HG03025 (cell line): Measurements from ENCODE around the gene PKIG.
"Not testable (repeated sequence)": the region's sequence is repeated elsewhere in the genome, so short reads cannot be mapped to it uniquely, and the experiment has no call there.

ENCODE experiments used
- ATAC-seq: cut with Tn5 transposase; IDR thresholded peaks from one replicate; pipeline ENCODE4 v1.9.1; 2021; ENCODE audit warnings: mild to moderate bottlenecking, moderate library complexity; ENCODE audit not compliant: unreplicated experiment, low FRiP score

The PKIG gene

GRCh38 chr20:44582311-44583025 lies at the start of gene PKIG:
PKIG (plus strand) TSS chr20:44582579; CDS start chr20:44614557, 31,978 bp downstream.
- ATAC-seq, result no peak

- ATAC-seq, result no peak
Observed at GRCh38 chr20:44532981-44533331, 49.4 kb upstream of the PKIG start.

GRCh38 chr20:44533928-44534327 lies 48.5 kb upstream of the PKIG start:
- no peak for ATAC-seq

- no peak for ATAC-seq
Observed at GRCh38 chr20:44536175-44536574, 46.2 kb upstream of the PKIG start.

DNA sequence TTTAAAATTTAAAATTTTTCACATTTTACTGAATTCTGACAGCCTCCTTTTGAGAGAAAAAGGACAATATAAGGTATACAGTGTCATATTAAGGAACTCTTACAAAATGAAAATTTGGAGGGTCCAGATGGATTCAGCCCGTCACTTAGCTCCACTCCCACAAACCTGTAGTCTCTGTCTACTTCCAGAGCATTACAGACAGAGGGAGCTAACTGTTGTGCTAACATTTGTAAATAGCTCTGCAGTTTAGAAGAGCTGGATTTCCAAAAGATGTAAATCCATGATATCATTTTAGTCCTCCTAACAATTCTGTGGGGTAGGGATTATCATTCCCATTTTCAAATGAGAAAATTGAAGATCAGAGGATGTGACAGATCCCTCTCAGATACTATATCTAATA lies 44.4 kb upstream of the PKIG start:
- no peak for ATAC-seq

- ATAC-seq, result no peak
Observed at GRCh38 chr20:44540834-44541233, 41.5 kb upstream of the PKIG start.

- no peak for ATAC-seq
Observed at GRCh38 chr20:44541992-44542391, 40.4 kb upstream of the PKIG start.

GRCh38 chr20:44542890-44543289 lies 39.5 kb upstream of the PKIG start:
- no peak for ATAC-seq

- ATAC-seq, result no peak
Observed at GRCh38 chr20:44543358-44543757, 39.0 kb upstream of the PKIG start.

DNA sequence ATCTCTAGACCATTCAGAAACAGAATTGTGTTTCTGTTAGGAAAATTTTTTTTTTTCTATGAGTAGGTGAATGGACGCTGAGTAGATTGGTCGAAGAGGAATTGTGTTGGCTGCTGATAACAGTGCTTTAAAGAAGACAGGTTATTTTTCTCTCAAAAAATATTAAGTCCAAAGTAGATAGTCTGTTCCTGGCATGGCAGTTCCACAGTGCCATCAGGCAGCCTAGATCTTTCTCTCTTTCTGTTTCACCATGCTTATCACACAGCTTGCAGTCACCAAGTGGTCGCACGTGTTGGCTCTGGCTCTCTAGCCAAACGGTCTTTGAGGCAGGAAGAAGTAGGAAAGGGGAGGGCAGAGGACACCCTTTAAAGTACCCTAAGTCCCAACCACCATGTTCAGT lies 38.1 kb upstream of the PKIG start:
- no peak for ATAC-seq

- no peak for ATAC-seq
Observed at GRCh38 chr20:44547419-44547818, 35.0 kb upstream of the PKIG start.

DNA sequence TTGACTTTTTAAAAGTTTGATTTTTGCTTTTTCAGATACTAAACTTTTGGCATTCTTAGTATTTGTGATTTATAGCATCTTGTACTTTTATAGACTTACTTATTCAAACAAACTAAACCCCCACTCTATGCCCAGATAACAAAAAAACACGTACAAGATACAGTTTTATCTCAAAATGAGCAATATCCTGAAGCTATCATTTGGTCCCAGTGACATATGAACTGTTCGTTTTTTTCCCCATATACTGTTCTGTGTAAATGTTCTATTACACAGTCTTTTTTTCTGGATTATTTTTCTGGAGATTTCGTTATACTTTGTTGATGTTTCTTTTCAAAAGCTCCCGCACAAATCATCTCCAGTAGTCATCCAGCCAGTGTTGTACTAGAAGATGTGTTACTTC lies 33.3 kb upstream of the PKIG start:
- no peak for ATAC-seq

- no peak for ATAC-seq
Observed at GRCh38 chr20:44552050-44552449, 30.3 kb upstream of the PKIG start.

- no peak for ATAC-seq
Observed at GRCh38 chr20:44552568-44552949, 29.8 kb upstream of the PKIG start.

DNA sequence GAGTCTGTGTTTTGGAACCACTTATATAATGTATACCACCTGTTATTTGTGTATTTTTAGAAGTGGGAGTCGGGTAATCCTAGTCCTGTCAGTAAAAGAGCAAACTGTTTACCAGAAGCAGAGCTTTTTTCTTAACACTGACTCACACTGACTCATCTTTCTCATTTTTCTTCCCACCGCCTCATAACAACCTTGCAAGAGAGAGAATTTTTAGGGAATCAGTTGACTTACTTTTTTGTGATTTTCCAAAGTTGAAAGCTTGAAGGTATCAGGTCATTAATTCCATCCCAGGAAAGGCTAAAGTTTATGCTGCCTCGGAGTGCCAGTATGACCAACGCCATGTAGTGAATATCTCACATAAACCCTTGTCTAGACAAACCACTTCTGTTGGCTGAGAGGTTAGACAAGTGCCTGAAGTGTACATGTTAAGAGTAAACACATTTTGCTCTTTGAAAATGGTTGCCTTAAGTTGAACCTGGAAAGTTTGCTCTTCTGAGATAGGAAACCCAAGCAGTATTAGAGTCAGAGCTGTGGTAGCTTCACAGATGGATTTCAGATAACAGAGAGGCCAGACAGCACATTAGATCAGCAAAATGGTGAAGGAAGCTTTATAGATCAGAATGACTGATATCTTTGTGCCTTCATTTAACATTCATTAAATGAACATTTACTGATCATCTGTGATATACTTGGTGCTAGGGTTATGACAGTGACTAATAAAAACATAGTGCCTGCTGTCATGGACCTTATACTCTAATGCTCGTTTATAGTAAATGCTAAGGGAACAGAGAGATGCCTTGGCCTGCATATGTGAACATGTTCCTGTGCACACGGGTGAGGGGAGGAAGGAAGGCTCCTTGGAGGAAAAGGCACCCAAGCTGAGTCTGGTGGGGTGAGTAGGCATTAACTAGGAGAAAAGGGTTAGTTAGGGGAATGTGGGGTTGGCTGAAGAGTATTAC lies 29.1 kb upstream of the PKIG start:
- ATAC-seq, result no peak

DNA sequence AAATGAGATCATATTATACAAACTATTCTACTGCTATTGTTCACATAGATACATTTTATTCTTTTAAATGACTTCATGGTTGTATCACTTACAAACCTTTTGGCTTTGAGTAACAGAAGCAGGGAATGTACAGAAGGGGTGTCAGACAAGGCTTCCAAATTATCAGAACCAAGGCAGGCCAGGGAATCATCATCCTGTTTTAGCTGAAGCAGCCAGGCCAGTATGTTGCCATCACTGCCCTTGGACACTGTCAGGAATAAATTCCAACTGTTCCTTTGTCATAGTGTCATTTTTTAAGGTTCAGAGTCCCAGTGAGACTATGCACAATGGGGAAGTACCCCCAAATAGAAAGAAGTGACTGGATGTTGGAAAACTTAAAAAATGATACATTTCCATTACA lies 23.1 kb upstream of the PKIG start:
- ATAC-seq, result no peak

DNA sequence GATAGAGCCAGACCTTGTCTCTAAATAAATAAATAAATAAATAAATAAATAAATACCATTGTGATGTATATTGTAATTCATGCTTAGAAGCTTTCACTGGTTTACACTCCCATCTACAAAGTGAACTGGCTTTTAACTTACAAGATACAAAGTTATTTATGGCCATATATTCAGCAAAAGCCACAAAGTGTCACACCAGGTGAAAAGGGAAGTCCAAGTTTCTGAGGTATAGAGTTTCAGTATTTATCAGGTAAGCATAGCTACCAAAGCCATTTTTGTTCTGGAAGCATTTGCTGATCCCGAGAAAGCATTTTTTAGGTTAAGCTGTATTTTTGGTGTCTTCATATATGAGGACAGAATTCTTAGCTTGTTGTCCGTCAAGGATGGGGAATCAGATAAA lies 22.1 kb upstream of the PKIG start:
- no peak for ATAC-seq

DNA sequence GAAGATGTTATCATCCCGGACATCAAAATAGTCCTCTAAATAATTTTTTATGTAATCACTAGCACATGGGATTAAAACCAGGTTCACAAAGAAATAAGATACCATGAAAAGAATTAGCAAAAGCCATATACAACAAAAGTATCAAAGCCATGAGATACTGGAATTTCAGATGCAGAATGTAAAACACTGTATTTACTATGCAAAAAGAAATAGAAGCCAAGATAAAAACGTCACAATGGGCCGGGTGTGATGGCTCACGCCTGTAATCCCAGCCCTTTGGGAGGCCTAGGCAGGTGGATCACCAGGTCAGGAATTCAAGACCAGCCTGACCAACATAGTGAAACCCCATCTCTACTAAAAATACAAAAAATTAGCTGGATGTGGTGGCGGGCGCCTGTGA lies 21.6 kb upstream of the PKIG start:
- ATAC-seq, result not testable (repeated sequence)

DNA sequence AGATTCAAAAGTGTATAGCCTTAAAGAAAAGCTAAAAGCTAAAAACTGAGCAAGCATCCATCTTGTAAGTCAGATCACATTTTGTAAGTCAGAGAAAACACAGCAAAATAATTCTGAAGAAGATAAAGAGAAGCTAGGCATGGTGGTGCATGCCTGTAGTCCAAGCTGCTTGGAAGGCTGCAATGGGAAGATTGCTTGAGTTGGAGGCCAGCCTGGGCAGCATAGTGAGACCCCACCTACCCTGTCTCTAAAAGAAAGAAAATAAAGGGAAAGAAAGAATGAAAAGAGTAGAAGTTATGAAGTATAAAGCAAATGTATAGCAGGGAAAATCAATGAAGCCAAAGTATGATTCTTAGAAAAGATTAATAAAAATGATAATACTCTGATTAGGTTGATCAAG lies 20.5 kb upstream of the PKIG start:
- no peak for ATAC-seq

DNA sequence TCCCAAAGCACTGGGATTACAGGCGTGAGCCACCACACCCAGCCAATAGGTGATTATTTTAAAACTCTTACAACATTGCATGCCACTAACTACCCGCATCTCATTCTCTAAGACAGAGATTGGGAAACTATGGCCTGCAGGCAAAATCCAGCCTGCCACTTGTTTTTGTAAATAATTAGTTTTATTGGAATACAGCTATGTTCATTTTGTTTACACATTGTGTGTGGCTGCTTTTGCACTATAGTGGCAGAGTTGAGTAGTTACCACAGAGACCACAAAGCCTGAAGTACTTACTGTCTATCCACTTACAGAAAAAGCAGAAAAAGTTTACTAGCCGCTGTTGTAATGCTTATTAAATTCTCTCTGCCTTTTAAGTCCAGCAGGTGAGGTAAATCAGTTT lies 16.4 kb upstream of the PKIG start:
- ATAC-seq, result no peak

DNA sequence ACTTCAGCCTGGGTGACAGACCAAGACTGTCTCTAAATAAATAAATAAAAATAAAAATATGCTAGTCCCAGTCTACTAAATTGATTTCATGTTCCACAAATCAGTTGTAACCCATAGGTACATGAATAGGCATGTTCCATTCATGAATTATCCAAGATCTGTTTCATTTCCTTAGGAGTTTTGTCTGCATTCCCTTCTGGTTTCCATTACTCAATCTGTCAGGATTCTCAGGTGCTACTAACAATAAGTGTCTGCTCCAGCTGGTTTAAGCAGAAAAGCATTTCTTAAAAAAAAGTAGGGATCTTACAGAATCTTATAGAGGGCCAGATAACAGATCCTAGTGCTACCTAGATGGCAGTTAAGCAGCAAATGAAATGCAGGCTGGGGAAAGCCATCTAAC lies 15.6 kb upstream of the PKIG start:
- ATAC-seq, result no peak

DNA sequence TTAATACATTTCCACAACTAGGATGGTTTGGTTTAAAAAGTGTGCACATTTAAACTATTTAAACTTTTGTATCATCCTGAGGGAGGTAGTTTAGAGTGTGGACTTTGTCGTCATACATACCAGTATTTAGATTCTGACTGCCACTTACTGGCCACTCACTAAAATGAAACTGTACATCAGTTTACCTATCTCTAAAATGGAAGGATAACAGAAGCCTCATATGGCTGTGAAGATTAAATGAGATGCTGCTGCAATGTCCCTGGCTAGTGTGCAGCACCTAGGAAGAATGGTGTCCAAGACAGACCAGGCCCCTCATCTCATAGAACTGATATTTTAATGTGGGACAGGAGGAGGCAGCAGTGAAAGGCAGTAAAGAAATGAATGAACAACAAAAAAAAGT lies 12.0 kb upstream of the PKIG start:
- ATAC-seq, result no peak
